Muscle of leg (tissue), 16 donors: ENCODE measurements around the gene C1QC. TPM values are rescaled to one million over a fixed set of nuclear protein-coding genes. Genes with fewer than 3 reads are reported as not detected.

Experiments used
- DNase-seq: peaks from one replicate; pipeline ENCODE4 v3.0.0; 2013
- H3K27ac ChIP-seq: one replicate; pipeline ENCODE4 v1.5.1; 2013; ENCODE audit warnings: mild to moderate bottlenecking, low read length, control low read depth
- H3K27me3 ChIP-seq: one replicate; pipeline ENCODE4 v1.6.1; 2013; ENCODE audit warnings: low read length; ENCODE audit not compliant: control insufficient read depth, insufficient read depth
- H3K36me3 ChIP-seq: one replicate; pipeline ENCODE4 v1.6.1; 2013; ENCODE audit warnings: low read length; ENCODE audit not compliant: control insufficient read depth, insufficient read depth
- H3K4me1 ChIP-seq: one replicate; pipeline ENCODE4 v1.6.1; 2013; ENCODE audit warnings: low read length; ENCODE audit not compliant: control insufficient read depth, insufficient read depth
- H3K4me3 ChIP-seq: one replicate; pipeline ENCODE4 v1.5.1; 2013; ENCODE audit warnings: low read length, control low read depth
- H3K9me3 ChIP-seq: replicated peaks from 2 replicates; pipeline ENCODE4 v1.6.1; 2013; ENCODE audit warnings: low read depth, low read length; ENCODE audit not compliant: control insufficient read depth
- WGBS: methylation state at CpG from one replicate; pipeline ENCODE4 v1.1.5; 2013; ENCODE audit warnings: missing lambda C conversion rate; ENCODE audit not compliant: insufficient coverage; 5-methylcytosine and 5-hydroxymethylcytosine counted together
- long read RNA-seq, 11 donors: transcript quantifications; one replicate each; lab custom pipeline, GENCODE V29; 2026
- polyA plus RNA-seq, 8 donors: library from polyadenylated mRNA; unstranded; fragments of 120-200 nt; gene quantifications; one replicate each; pipeline versions ENCODE4 v1.2.1 to v1.2.3, GENCODE V29; 2013; ENCODE audit warnings: inconsistent platforms in 1 of 8, low replicate concordance in 1 of 8; ENCODE audit not compliant: insufficient read length in 8 of 8, insufficient read depth in 1 of 8
- total RNA-seq: library from RNA; stranded (reverse); fragments of 120-200 nt; gene quantifications from one replicate; pipeline ENCODE4 v1.2.4, GENCODE V29; 2013

The C1QC gene
- 19.1 TPM for total RNA-seq
- 10 to 100 TPM; 26.8 to 45.2 (median 35.3) TPM for polyA plus RNA-seq
- long read RNA-seq, donor 1, transcript C1QC-203 (3 exons, 1,163 nt) = major isoform, 11 of 12 reads
- long read RNA-seq, donor 1, partial matches to known transcripts = 0 of 12 reads
- long read RNA-seq, donor 1, other reads (novel, unspliced or antisense) = 0 of 12 reads
- long read RNA-seq, donor 2, partial matches to known transcripts = 0 of 1 reads
- long read RNA-seq, donor 2, other reads (novel, unspliced or antisense) = 0 of 1 reads
- long read RNA-seq, donor 3, transcript C1QC-203 (3 exons, 1,163 nt) = major isoform, 31 of 39 reads
- long read RNA-seq, donor 3, partial matches to known transcripts = 5 of 39 reads
- long read RNA-seq, donor 3, other reads (novel, unspliced or antisense) = 0 of 39 reads
- long read RNA-seq, donor 4, transcript C1QC-203 (3 exons, 1,163 nt) = major isoform, 30 of 52 reads
- long read RNA-seq, donor 4, partial matches to known transcripts = 19 of 52 reads
- long read RNA-seq, donor 4, other reads (novel, unspliced or antisense) = 0 of 52 reads
- long read RNA-seq, donor 5, transcript C1QC-203 (3 exons, 1,163 nt) = major isoform, 51 of 64 reads
- long read RNA-seq, donor 5, partial matches to known transcripts = 9 of 64 reads
- long read RNA-seq, donor 5, other reads (novel, unspliced or antisense) = 0 of 64 reads
- long read RNA-seq, donor 6, transcript C1QC-203 (3 exons, 1,163 nt) = major isoform, 31 of 34 reads
- long read RNA-seq, donor 6, partial matches to known transcripts = 0 of 34 reads
- long read RNA-seq, donor 6, other reads (novel, unspliced or antisense) = 0 of 34 reads
- long read RNA-seq, donor 7, transcript C1QC-203 (3 exons, 1,163 nt) = major isoform, 18 of 19 reads
- long read RNA-seq, donor 7, partial matches to known transcripts = 0 of 19 reads
- long read RNA-seq, donor 7, other reads (novel, unspliced or antisense) = 0 of 19 reads
- long read RNA-seq, donor 8, transcript C1QC-203 (3 exons, 1,163 nt) = major isoform, 12 of 12 reads
- long read RNA-seq, donor 8, partial matches to known transcripts = 0 of 12 reads
- long read RNA-seq, donor 8, other reads (novel, unspliced or antisense) = 0 of 12 reads
- long read RNA-seq, donor 9, transcript C1QC-203 (3 exons, 1,163 nt) = major isoform, 9 of 24 reads
- long read RNA-seq, donor 9, partial matches to known transcripts = 10 of 24 reads
- long read RNA-seq, donor 9, other reads (novel, unspliced or antisense) = 0 of 24 reads
- long read RNA-seq, donor 10, transcript C1QC-203 (3 exons, 1,163 nt) = major isoform, 18 of 19 reads
- long read RNA-seq, donor 10, partial matches to known transcripts = 0 of 19 reads
- long read RNA-seq, donor 10, other reads (novel, unspliced or antisense) = 0 of 19 reads
- long read RNA-seq, donor 11, transcript C1QC-203 (3 exons, 1,163 nt) = major isoform, 27 of 29 reads
- long read RNA-seq, donor 11, partial matches to known transcripts = 0 of 29 reads
- long read RNA-seq, donor 11, other reads (novel, unspliced or antisense) = 0 of 29 reads

DNA sequence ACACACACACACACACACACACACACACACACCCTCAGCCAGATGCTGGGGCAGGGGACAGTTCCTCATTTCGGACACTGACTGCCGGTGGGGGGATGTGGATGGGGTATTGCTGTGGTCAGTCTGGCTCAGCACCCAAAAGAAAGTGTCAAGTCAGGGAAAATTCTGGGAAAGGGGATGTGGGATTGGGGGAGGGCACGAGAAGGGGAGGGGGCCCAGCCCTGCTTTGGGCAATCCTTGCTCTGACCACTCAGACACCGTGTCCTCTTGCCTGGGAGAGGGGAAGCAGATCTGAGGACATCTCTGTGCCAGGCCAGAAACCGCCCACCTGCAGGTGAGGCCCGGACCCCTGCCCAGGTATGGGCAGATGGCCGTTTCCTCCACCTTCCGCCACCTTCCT, at the start of gene C1QC:
TSS of gene C1QC (plus strand) at position 253 of the 400 bp plus-strand sequence. CDS start 391 bp downstream, outside the sequence.
- peak; percentile 71 for DNase-seq
- WGBS = 65% methylated on average over 6 of the region's 8 CpGs
- H3K9me3 ChIP-seq = no peaks in the 10 kb centered on the region
- peak within 1 kb of the TSS; percentile 15 for H3K4me3 ChIP-seq
- H3K27ac ChIP-seq = no peak within 1 kb of the TSS
- H3K27me3 ChIP-seq = peaks cover 7% of the 10 kb centered on the region
- H3K4me1 ChIP-seq = peaks cover 9% of the 10 kb centered on the region
- H3K36me3 ChIP-seq = no peaks in the 10 kb centered on the region

DNA sequence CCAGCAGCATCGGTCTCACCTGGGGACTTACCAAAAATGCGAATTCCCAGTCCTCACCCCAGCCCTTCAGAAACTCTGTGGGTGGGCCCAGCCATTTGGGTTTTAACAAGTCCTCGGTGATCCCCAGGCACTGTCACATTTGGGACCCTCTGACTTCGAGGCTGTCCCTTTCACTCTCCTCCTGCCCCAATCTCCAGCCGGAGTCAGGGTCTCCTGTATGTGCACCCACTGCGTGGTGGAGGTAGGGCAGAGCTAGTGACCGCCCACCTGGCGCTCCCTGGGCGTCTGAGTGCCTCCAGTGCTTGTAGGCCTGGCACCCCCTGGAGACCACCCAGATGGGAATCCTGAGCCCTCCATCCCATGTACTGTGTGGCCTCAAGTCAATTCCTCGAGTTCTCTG, 49.0 kb upstream of the C1QC start:
- H3K36me3 ChIP-seq = no peaks in the 10 kb centered on the region
- peaks cover 47% of the 10 kb centered on the region for H3K27me3 ChIP-seq
- no peak for DNase-seq
- 78% methylated on average over 8 of the region's 10 CpGs for WGBS
- H3K4me3 ChIP-seq = no peak overlapping the region
- H3K4me1 ChIP-seq = peaks cover 4% of the 10 kb centered on the region
- H3K9me3 ChIP-seq = no peaks in the 10 kb centered on the region
- H3K27ac ChIP-seq = no peak overlapping the region

DNA sequence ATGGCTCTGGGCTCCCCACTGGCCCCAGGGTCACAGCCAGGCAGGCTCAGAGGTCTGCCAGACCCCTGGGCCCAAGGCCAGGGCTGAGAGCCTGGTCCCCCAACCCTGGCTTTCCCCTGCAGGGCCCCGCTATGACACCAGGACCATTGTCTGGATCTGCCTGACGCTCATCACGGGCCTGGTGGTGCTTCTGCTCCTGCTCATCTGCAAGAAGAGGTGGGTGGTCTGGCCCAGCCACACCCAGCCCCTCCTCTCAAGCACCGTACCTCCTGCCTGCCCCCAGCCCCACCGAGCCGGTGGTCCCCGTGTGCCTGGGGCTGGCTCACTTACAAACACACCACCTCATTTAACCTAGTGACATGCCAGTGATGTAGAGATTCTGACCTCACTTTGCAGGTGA, 48.3 kb upstream of the C1QC start:
- WGBS = 67% methylated on average over 1 of the region's 7 CpGs
- DNase-seq = no peak
- H3K9me3 ChIP-seq = no peaks in the 10 kb centered on the region
- H3K4me1 ChIP-seq = no peaks in the 10 kb centered on the region
- no peak overlapping the region for H3K4me3 ChIP-seq
- no peak overlapping the region for H3K27ac ChIP-seq
- peaks cover 42% of the 10 kb centered on the region for H3K27me3 ChIP-seq
- H3K36me3 ChIP-seq = no peaks in the 10 kb centered on the region

DNA sequence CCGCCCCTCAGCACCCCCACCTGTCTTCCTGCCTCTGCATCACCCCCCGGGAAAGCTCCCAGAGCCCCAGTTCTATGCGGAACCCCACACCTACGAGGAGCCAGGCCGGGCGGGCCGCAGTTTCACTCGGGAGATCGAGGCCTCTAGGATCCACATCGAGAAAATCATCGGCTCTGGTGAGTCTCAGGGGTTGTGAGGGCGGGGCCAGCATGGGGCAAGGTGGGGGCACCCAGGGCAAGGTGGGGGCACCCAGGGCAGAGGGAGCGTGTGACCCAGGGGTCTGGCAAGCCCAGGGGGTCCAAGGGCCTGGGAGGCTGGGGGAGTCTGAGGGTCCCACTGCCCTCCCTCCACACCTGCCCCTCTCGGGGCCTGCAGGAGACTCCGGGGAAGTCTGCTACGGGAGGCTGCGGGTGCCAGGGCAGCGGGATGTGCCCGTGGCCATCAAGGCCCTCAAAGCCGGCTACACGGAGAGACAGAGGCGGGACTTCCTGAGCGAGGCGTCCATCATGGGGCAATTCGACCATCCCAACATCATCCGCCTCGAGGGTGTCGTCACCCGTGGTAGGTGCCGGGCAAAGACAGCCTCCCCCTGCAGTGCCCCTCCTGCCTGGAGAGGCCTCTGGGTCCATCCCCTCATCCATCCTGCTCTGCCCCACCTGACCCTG, 46.0 kb upstream of the C1QC start:
- WGBS = 68% methylated on average over 27 of the region's 30 CpGs
- Histone ChIP-seq H3K4me1 (no peaks in the 10 kb centered on the region), H3K4me3 (no peak overlapping the region), H3K27me3 (peaks cover 32% of the 10 kb centered on the region), H3K9me3 (no peaks in the 10 kb centered on the region), H3K27ac (no peak overlapping the region), H3K36me3 (no peaks in the 10 kb centered on the region)
- DNase-seq = no peak

DNA sequence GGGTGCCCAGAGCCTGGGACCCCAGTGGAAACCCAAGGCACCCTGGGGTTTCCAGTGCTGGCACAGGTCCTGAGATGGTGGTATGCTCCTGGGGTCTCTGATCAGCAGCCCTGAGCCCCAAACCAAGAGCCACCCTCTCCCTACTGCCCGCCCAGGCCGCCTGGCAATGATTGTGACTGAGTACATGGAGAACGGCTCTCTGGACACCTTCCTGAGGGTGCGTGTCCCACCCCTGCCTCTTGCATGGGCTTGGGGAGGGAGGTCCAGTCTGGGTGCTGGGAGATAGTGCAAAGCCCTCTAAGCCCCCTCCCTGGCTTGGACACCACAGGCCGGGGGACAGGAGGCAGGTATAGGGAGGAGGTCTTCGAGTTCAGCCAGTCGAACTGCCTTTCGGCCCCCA, 45.4 kb upstream of the C1QC start:
- 60% methylated on average over 1 of the region's 8 CpGs for WGBS
- Histone ChIP-seq H3K27ac (no peak overlapping the region), H3K4me1 (no peaks in the 10 kb centered on the region), H3K36me3 (no peaks in the 10 kb centered on the region), H3K9me3 (no peaks in the 10 kb centered on the region), H3K27me3 (peaks cover 31% of the 10 kb centered on the region), H3K4me3 (no peak overlapping the region)
- DNase-seq = no peak

DNA sequence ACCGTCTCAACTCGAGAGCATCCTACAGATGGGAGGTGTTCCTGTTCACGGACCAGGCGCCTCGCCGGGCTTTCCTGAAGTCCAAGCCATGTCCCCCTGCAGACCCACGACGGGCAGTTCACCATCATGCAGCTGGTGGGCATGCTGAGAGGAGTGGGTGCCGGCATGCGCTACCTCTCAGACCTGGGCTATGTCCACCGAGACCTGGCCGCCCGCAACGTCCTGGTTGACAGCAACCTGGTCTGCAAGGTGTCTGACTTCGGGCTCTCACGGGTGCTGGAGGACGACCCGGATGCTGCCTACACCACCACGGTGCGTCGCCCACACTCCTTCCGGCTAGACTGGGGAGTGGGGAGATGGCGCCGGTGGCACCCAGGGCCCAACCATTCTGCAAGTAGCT, 44.7 kb upstream of the C1QC start:
- Histone ChIP-seq H3K36me3 (no peaks in the 10 kb centered on the region), H3K27ac (no peak overlapping the region), H3K9me3 (no peaks in the 10 kb centered on the region), H3K4me1 (no peaks in the 10 kb centered on the region), H3K4me3 (no peak overlapping the region), H3K27me3 (peaks cover 31% of the 10 kb centered on the region)
- WGBS = 69% methylated on average over 20 of the region's 24 CpGs
- no peak for DNase-seq

DNA sequence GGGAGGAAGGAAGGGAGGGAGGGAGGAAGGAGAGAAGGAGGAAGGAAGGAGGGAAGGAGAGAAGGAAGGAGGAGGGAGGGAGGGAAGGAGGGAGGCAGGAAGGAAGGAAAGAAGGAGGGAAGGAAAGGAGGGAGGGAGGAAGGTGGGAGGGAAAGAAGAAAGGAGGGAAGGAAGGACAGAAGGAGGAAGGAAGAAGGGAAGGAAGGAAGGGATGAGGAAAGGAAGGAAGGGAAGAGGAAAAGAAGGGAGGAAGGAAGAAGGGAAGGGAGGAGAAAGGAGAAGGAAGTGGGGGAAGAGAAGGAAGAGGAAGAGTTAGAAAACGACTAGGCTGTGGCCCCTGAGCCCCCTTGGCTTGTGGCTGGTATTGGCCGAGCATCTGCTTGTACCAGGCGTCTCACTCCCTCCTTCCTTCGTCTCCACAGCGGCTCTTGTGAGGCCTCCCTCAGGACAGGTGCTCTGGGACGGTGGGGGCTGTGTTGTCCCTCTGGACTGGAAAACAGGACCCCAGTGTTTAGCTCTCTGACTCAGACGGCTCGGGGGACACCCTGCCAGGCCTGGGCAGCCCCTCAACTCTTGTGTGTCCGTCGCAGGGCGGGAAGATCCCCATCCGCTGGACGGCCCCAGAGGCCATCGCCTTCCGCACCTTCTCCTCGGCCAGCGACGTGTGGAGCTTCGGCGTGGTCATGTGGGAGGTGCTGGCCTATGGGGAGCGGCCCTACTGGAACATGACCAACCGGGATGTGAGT, 43.2 kb upstream of the C1QC start:
- H3K4me1 ChIP-seq = no peaks in the 10 kb centered on the region
- WGBS = 58% methylated on average over 21 of the region's 22 CpGs
- no peaks in the 10 kb centered on the region for H3K9me3 ChIP-seq
- H3K27ac ChIP-seq = no peak overlapping the region
- peaks cover 30% of the 10 kb centered on the region for H3K27me3 ChIP-seq
- DNase-seq = no peak
- no peaks in the 10 kb centered on the region for H3K36me3 ChIP-seq
- no peak overlapping the region for H3K4me3 ChIP-seq

DNA sequence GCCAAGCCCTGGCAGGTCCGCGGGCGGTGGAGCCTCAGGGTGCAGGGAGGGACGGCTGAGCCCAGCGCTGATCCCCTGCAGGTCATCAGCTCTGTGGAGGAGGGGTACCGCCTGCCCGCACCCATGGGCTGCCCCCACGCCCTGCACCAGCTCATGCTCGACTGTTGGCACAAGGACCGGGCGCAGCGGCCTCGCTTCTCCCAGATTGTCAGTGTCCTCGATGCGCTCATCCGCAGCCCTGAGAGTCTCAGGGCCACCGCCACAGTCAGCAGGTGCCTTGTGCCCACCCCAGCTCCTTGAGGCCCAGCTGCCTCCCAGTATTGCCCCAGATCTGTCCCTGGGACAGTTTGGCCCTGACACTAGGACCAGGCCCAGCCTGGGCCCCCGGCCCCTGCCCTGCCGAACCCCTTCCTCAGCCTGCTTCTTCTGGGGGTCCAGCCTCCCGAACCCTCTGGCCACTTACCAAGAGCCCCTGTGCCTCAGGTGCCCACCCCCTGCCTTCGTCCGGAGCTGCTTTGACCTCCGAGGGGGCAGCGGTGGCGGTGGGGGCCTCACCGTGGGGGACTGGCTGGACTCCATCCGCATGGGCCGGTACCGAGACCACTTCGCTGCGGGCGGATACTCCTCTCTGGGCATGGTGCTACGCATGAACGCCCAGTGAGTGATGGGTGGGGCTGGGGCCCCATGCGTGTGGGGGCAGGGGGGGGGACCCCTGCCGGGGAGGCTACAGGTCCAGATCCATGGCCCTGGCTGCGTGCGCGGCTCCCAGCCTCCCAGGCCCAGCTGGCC, 42.4 kb upstream of the C1QC start:
- Histone ChIP-seq H3K36me3 (no peaks in the 10 kb centered on the region), H3K9me3 (no peaks in the 10 kb centered on the region), H3K4me3 (no peak overlapping the region), H3K27ac (no peak overlapping the region), H3K4me1 (no peaks in the 10 kb centered on the region), H3K27me3 (peaks cover 30% of the 10 kb centered on the region)
- DNase-seq = no peak
- 81% methylated on average over 32 of the region's 39 CpGs for WGBS
